Measurements from ENCODE around the gene ST3GAL2. TPM values are rescaled to one million over a fixed set of nuclear protein-coding genes. Genes with fewer than 3 reads are reported as not detected.
"Not testable (repeated sequence)": the region's sequence is repeated elsewhere in the genome, so short reads cannot be mapped to it uniquely, and the experiment has no call there.

The ST3GAL2 gene
- total RNA-seq, 3 donors from 2014 or later, result 15.0 to 18.1 (median 15.6) TPM

- Mint-ChIP-seq H3K9me3 (no peaks in the 10 kb centered on the region), H3K4me3 (peak within 1 kb of the TSS; percentile 90), H3K36me3 (ENCODE audit: insufficient read depth) (no peaks in the 10 kb centered on the region), H3K4me1 (ENCODE audit: low read depth) (peaks cover 18% of the 10 kb centered on the region), H3K27me3 (ENCODE audit: low read depth) (no peaks in the 10 kb centered on the region)
- DNase-seq, result peak; percentile 61
- peak; percentile 94 to 98 for ATAC-seq
Measured at GRCh38 chr16:70454222-70455034, 15.5 kb upstream of the ST3GAL2 start, which contains the start of gene FCSK. Gene FCSK (plus strand): TSS chr16:70454595. CDS start chr16:70463191, 8,596 bp downstream.

GRCh38 chr16:70453892-70454221 is 15.0 kb upstream of the ST3GAL2 start:
- H3K4me3 Mint-ChIP-seq, result peak overlapping the region; percentile 90
- DNase-seq, result no peak
- no peaks in the 10 kb centered on the region for H3K36me3 Mint-ChIP-seq (ENCODE audit: insufficient read depth)
- H3K4me1 Mint-ChIP-seq (ENCODE audit: low read depth), result peaks cover 18% of the 10 kb centered on the region
- H3K9me3 Mint-ChIP-seq, result no peaks in the 10 kb centered on the region
- H3K27me3 Mint-ChIP-seq (ENCODE audit: low read depth), result no peaks in the 10 kb centered on the region
- ATAC-seq, result no peak

GRCh38 chr16:70453117-70453891 is 14.4 kb upstream of the ST3GAL2 start:
- Mint-ChIP-seq H3K27me3 (ENCODE audit: low read depth) (no peaks in the 10 kb centered on the region), H3K4me3 (peak overlapping the region; percentile 90), H3K9me3 (no peaks in the 10 kb centered on the region), H3K36me3 (ENCODE audit: insufficient read depth) (no peaks in the 10 kb centered on the region), H3K4me1 (ENCODE audit: low read depth) (peaks cover 18% of the 10 kb centered on the region)
- ATAC-seq, result no peak
- DNase-seq, result no peak

GRCh38 chr16:70451004-70451340 is 12.1 kb upstream of the ST3GAL2 start:
- not testable (repeated sequence) for H3K27me3 Mint-ChIP-seq (ENCODE audit: low read depth); H3K36me3 Mint-ChIP-seq (ENCODE audit: insufficient read depth); H3K4me3 Mint-ChIP-seq; DNase-seq; H3K9me3 Mint-ChIP-seq; ATAC-seq
- peaks cover 14% of the 10 kb centered on the region for H3K4me1 Mint-ChIP-seq (ENCODE audit: low read depth)

- not testable (repeated sequence) for H3K9me3 Mint-ChIP-seq; H3K36me3 Mint-ChIP-seq (ENCODE audit: insufficient read depth); H3K27me3 Mint-ChIP-seq (ENCODE audit: low read depth); DNase-seq; ATAC-seq; H3K4me3 Mint-ChIP-seq
- H3K4me1 Mint-ChIP-seq (ENCODE audit: low read depth), result peaks cover 11% of the 10 kb centered on the region
Measured at GRCh38 chr16:70450142-70451003, 11.5 kb upstream of the ST3GAL2 start.

- Mint-ChIP-seq H3K4me3 (no peak overlapping the region), H3K4me1 (ENCODE audit: low read depth) (no peaks in the 10 kb centered on the region), H3K27me3 (ENCODE audit: low read depth) (no peaks in the 10 kb centered on the region), H3K9me3 (no peaks in the 10 kb centered on the region), H3K36me3 (ENCODE audit: insufficient read depth) (no peaks in the 10 kb centered on the region)
- DNase-seq (no peak), ATAC-seq (no peak)
Measured at GRCh38 chr16:70448075-70448474, 9.2 kb upstream of the ST3GAL2 start.

- Mint-ChIP-seq H3K4me3 (no peak overlapping the region), H3K4me1 (ENCODE audit: low read depth) (peaks cover 2% of the 10 kb centered on the region), H3K36me3 (ENCODE audit: insufficient read depth) (no peaks in the 10 kb centered on the region), H3K9me3 (no peaks in the 10 kb centered on the region), H3K27me3 (ENCODE audit: low read depth) (no peaks in the 10 kb centered on the region)
- DNase-seq, result no peak
- no peak for ATAC-seq
Measured at GRCh38 chr16:70444249-70445063, 5.6 kb upstream of the ST3GAL2 start.

GRCh38 chr16:70442344-70442743 is 3.4 kb upstream of the ST3GAL2 start:
- Mint-ChIP-seq H3K9me3 (no peaks in the 10 kb centered on the region), H3K4me1 (ENCODE audit: low read depth) (peaks cover 15% of the 10 kb centered on the region), H3K4me3 (no peak overlapping the region), H3K27me3 (ENCODE audit: low read depth) (no peaks in the 10 kb centered on the region), H3K36me3 (ENCODE audit: insufficient read depth) (no peaks in the 10 kb centered on the region)
- DNase-seq (no peak), ATAC-seq (no peak)

- H3K4me1 Mint-ChIP-seq (ENCODE audit: low read depth), result peaks cover 23% of the 10 kb centered on the region
- H3K4me3 Mint-ChIP-seq, result peak overlapping the region; percentile 46
- no peaks in the 10 kb centered on the region for H3K27me3 Mint-ChIP-seq (ENCODE audit: low read depth)
- ATAC-seq, result no peak
- H3K36me3 Mint-ChIP-seq (ENCODE audit: insufficient read depth), result no peaks in the 10 kb centered on the region
- H3K9me3 Mint-ChIP-seq, result no peaks in the 10 kb centered on the region
- no peak for DNase-seq
Measured at GRCh38 chr16:70441406-70441990, 2.6 kb upstream of the ST3GAL2 start.

- DNase-seq (no peak), ATAC-seq (no peak)
- Mint-ChIP-seq H3K4me1 (ENCODE audit: low read depth) (peaks cover 25% of the 10 kb centered on the region), H3K36me3 (ENCODE audit: insufficient read depth) (no peaks in the 10 kb centered on the region), H3K9me3 (no peaks in the 10 kb centered on the region), H3K27me3 (ENCODE audit: low read depth) (no peaks in the 10 kb centered on the region), H3K4me3 (peak overlapping the region; percentile 85)
Measured at GRCh38 chr16:70440009-70440692, 1.3 kb upstream of the ST3GAL2 start.

GRCh38 chr16:70438585-70438968 is 323 bp downstream of the ST3GAL2 start:
- Mint-ChIP-seq H3K27me3 (ENCODE audit: low read depth) (no peaks in the 10 kb centered on the region), H3K9me3 (no peaks in the 10 kb centered on the region), H3K4me1 (ENCODE audit: low read depth) (peaks cover 31% of the 10 kb centered on the region), H3K36me3 (ENCODE audit: insufficient read depth) (peaks cover 3% of the 10 kb centered on the region), H3K4me3 (peak overlapping the region; percentile 97)
- ATAC-seq, result peak; percentile 3 to 5
- no peak for DNase-seq

- peaks cover 3% of the 10 kb centered on the region for H3K36me3 Mint-ChIP-seq (ENCODE audit: insufficient read depth)
- H3K9me3 Mint-ChIP-seq, result no peaks in the 10 kb centered on the region
- peaks cover 36% of the 10 kb centered on the region for H3K4me1 Mint-ChIP-seq (ENCODE audit: low read depth)
- ATAC-seq (no peak), DNase-seq (no peak)
- peak overlapping the region; percentile 97 for H3K4me3 Mint-ChIP-seq
- no peaks in the 10 kb centered on the region for H3K27me3 Mint-ChIP-seq (ENCODE audit: low read depth)
Measured at GRCh38 chr16:70437582-70438557, 1.0 kb downstream of the ST3GAL2 start.

Measured in activated T-cell treated with anti-CD3 and anti-CD28 coated beads, Interleukin-2, amount 50 U/mL, for 4 hours (primary cell).